A204.1 (cell line): ENCODE results near the gene PNMA6A.
A peak's percentile ranks its signal among the peaks of the same experiment; 100 is the strongest.
"Not testable (repeated sequence)": the region's sequence is repeated elsewhere in the genome, so short reads cannot be mapped to it uniquely, and the experiment has no call there.

Experiments
- FAIRE-seq: peaks from 2 replicates; lab custom pipeline; 2012; peaks lifted over from hg19 to GRCh38; lab: Jason Lieb, UNC

The PNMA6A gene

GRCh38 chrX:153071909-153072583 is at the start of gene PNMA6A:
Gene PNMA6A, plus strand, starts transcription at chrX:153072454. Its CDS starts 609 bp downstream, at chrX:153073063.
- not testable (repeated sequence) for FAIRE-seq

DNA sequence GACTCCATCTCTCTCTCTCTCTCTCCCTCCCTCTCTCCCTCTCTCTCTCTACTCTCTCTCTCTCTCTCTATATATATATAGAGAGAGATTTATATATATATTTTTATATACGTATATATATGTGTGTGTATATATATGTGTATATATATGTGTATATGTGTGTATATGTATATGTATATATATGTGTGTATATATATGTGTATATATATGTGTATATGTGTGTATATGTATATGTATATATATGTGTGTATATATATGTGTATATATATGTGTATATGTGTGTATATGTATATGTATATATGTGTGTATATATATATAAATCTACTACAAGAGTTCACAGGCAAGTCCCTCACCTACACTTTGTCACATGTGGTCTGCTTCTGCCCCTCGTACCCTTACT is 45.8 kb upstream of the PNMA6A start:
- FAIRE-seq, result peak; percentile 67

DNA sequence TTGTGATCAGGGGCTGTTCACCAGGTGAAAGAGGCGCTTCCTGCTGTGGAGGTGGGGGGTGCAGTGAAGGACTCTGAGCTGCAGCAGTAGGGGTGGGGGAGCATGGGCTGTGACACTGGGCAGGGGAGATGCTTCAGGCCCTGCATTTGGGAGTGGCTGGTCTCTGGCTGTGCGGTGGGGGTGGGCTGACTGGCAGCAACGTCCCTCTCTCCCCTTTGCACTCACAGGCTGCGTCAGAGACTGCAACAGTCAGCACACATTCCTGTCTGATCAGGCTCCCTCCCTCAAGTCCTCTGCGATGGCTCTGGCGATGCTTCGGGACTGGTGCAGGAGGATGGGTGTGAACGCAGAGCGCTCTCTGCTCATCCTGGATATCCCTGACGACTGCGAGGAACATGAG is 43.8 kb upstream of the PNMA6A start:
- FAIRE-seq, result not testable (repeated sequence)

DNA sequence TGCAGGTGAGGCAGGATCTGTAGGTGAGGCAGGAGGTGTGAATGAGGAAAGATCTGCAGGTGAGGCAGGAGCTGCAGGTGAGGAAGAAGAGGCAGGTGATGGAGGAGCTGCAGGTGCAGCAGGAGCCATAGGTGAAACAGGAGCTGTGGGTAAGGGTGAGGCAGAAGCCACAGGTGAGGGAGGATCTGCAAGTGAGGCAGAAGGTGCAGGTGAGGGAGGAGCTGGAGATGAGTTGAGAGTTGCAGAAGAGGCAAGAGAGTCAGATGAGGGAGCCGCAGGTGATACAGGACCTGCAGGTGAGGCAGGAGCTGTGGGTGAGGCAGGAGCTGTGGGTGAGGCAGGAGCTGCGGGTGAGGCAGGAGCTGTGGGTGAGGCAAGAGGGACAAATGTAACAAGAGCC is 43.1 kb upstream of the PNMA6A start:
- FAIRE-seq, result no peak

DNA sequence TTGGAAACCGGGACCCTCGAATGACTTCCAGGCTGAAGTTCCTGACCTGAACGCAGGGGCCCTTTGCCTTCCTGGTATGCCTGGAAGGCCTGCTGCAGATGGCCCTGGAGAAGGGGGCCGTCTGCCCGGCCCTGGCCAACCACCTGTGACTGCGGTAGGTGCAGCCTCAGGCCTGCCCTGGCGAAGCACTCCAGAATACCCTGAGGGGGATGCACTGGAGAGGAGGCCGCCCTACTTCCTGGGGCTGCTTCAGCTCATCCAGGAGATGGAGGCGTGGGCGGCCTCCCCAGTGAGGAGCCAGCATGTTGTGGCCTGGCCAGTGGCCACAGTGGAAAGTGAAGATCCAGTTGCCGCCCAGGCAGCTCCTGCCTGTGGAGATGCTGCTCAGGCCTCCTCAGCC is 42.4 kb upstream of the PNMA6A start:
- FAIRE-seq, result no peak

- no peak for FAIRE-seq
These were observed 41.5 kb upstream of the PNMA6A start for GRCh38 chrX:153030801-153031200.

GRCh38 chrX:153032397-153033118 is 39.7 kb upstream of the PNMA6A start:
- FAIRE-seq, result no peak

DNA sequence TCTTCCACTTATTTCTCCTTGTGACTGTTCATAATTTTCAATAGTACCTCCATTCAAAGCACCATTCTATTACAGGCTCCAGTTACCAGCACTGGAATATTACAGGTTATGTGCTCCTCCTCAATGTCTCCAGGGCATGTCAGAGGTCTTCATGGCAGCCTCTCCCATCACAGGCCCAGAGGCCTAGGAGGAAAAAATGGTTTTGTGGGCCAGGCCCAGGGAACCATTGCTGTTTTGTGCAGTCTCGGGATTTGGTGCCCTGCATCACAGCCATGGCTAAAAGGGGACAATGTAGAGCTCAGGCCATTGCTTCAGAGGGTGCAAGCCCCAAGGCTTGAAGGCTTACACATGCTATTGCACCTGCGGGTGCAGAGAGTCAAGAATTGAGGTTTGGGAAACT is 23.2 kb upstream of the PNMA6A start:
- FAIRE-seq, result no peak

- no peak for FAIRE-seq
These were observed 19.7 kb upstream of the PNMA6A start for GRCh38 chrX:153052534-153052933.

GRCh38 chrX:153055871-153056749 is 16.1 kb upstream of the PNMA6A start, which contains the start of gene PNMA3:
Gene PNMA3, plus strand, starts transcription at chrX:153056470. Its CDS starts 586 bp downstream, at chrX:153057056.
- no peak for FAIRE-seq

DNA sequence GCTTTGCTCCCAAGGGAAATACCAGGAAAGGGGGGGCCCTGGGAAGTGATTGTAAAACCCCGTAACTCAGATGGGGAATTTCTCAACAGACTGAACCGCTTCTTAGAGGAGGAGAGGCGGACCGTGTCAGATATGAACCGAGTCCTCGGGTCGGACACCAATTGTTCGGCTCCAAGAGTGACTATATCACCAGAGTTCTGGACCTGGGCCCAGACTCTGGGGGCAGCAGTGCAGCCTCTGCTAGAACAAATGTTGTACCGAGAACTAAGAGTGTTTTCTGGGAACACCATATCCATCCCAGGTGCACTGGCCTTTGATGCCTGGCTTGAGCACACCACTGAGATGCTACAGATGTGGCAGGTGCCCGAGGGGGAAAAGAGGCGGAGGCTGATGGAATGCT is 15.0 kb upstream of the PNMA6A start:
- FAIRE-seq, result no peak

GRCh38 chrX:153059191-153060094 is 12.8 kb upstream of the PNMA6A start:
- FAIRE-seq, result no peak

GRCh38 chrX:153060095-153060445 is 12.2 kb upstream of the PNMA6A start:
- no peak for FAIRE-seq

DNA sequence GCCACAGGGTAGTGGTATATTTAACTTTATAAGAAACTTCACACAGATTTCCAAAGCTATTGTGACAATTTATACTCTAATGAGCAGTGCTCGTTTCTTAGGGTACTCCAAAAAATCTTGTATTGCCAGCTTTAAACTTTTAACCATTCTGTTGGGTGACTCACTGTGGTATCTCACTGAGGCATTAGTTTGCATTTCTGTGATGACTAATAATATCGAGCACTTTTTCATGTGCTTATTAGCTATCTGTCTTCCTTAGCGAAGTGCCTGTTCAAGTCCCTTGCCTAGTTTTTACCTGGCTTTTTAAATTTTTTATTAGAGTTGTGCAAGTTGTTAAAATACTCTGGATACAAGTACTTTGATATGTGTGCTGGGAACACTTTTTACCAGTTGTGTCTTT is 10.5 kb upstream of the PNMA6A start:
- no peak for FAIRE-seq

GRCh38 chrX:153063315-153063714 is 8.9 kb upstream of the PNMA6A start:
- FAIRE-seq, result no peak

DNA sequence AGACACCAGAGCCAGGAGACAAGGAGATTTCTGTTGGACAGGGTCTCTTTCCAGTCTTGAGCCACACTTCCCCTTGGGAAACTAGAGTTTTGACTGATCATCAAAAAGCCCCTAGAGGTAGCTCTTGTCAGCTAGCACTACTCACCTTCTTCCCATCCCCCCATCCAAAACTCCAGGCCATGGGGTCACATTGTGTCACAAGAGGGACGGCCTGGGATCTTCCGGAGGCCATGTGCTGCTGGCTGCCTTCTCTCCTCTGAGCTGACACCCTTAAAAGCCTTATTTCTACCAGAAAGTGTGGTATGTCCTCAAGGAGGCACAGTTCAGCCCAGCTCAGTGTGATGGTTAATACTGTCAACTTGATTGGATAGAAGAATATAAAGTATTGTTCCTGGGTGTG is 8.2 kb upstream of the PNMA6A start:
- FAIRE-seq, result no peak

DNA sequence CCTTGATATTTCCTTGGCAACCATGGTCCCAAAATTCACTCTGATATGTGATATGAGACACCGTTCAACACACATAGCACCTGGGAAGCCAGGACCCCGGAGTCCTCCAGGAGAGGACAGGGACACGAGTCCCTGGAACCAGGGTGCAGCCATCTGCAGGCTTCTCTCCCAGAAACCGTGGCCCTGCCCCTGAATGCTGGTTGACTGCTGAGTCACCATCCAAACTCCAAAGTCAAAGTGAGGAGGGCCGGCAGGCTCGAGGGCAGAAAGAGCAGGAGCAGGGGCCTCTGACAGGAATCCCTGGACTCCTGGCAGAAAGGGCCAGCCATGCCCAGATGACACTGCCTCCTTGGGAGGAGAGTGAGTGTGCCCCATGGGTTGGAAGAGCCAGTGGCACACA is 6.9 kb upstream of the PNMA6A start:
- no peak for FAIRE-seq

DNA sequence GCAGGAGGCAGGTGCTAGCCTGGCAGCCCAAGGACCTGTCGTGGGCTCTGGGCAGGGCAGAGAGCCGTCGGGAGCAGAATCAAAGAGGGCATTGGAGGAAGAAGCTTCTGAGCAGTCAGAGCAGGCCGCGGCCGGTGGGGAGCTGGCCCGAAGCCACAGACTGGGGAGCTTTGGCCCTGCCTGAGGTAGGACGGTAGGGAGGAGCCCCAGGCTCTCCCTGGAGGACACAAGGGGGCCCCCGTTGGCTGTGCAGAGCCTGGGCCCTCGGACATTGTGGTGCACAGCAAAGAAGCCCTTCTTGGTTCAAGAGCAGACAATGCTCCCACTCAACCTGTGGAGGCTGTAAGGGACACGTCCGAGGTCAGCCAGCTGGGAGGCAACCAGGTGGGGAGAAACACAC is 5.9 kb upstream of the PNMA6A start:
- FAIRE-seq, result not testable (repeated sequence)

- FAIRE-seq, result not testable (repeated sequence)
These were observed 1.1 kb downstream of the PNMA6A start for GRCh38 chrX:153073331-153073730.

DNA sequence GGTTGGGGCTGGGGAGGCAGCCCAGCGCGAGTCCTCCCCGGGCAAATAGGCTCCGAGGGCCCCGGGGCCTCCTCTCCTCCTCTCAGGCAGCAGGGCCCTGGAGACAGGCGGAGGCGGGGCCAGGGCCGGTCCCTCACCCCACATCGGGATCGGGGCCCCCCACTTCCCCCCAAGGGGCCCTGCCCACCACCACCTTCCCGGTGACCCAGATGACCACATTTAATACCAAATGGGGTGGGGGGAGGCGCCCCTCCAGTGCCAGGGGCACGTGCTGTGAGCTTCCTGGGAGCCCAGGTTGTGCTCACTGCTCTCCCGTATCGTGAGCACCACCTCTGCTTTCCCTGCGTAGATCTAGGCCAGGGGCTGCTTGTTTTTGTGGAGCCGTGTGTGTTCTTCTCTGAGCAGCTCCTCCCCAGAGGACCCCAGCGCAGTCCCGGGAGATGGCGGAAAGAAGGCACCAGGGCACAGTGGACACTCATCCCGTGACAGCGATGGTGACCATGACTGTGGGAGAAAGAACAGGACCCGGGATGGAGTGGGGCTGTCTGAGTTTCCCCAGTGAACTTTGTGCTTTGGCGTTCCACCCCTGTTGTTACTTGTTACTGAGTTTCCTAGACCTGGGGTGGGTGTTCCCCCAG is 2.1 kb downstream of the PNMA6A start:
- FAIRE-seq, result no peak

DNA sequence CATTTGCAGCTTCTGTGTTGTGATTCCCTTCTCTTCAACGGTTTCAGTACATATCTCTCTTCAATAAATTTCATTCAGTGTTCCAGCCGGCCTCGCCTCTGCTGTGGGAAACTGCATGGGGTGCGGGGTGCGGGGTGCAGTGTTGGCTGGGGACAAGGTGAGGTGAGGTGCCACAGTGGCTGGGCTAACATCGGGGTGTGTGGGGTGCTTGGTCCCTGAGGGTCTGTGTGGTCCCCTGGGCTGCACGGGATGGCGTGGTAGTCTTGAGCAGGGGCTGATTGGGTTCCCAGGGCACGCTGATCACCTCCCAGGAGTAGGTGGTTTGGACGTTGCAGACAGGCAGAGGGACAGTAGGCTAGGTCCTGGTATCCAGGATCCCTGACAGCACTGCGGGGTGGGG is 2.7 kb downstream of the PNMA6A start:
- no peak for FAIRE-seq
